HepG2 (cell line): ENCODE data around the gene CD7. TPM values are rescaled to one million over a fixed set of nuclear protein-coding genes. Genes with fewer than 3 reads are reported as not detected.

ENCODE experiments used
- AGO2 ChIP-seq: fragments of 200-400 bp; formaldehyde crosslinking; optimal IDR thresholded peaks from 2 replicates; pipeline ENCODE3; 2017; ENCODE audit warnings: mild to moderate bottlenecking, low read depth, low read length, moderate library complexity
- ARNT2 ChIP-seq: sonication (generic); formaldehyde crosslinking; IDR thresholded peaks from 2 replicates; pipeline ENCODE4 v1.8.0; 2022; ENCODE audit warnings: mild to moderate bottlenecking, low read depth, missing genetic modification reagents, moderate library complexity
- ARNTL ChIP-seq: sonication (generic); formaldehyde crosslinking; IDR thresholded peaks from 2 replicates; pipeline ENCODE4 v1.4.0; 2020; ENCODE audit warnings: mild to moderate bottlenecking, missing genetic modification reagents
- CC2D1A ChIP-seq: sonication (generic); formaldehyde crosslinking; IDR thresholded peaks from 2 replicates; pipeline ENCODE4 v1.8.1; 2023; ENCODE audit warnings: mild to moderate bottlenecking, missing genetic modification reagents
- GLI4 ChIP-seq: sonication (generic); formaldehyde crosslinking; IDR thresholded peaks from 2 replicates; pipeline ENCODE4 v1.5.1; 2020; ENCODE audit warnings: missing genetic modification reagents, mild to moderate bottlenecking, moderate library complexity, borderline replicate concordance
- HNRNPL ChIP-seq: fragments of 200-400 bp; formaldehyde crosslinking; IDR thresholded peaks from 2 replicates; pipeline ENCODE4 v1.6.1; 2017; ENCODE audit warnings: mild to moderate bottlenecking, low read depth, low read length
- KLF6 ChIP-seq: IDR thresholded peaks from 2 replicates; pipeline ENCODE4 v1.8.0; 2016; ENCODE audit warnings: missing biosample characterization, missing genetic modification reagents
- NCOA5 ChIP-seq: sonication (generic); formaldehyde crosslinking; IDR thresholded peaks from 2 replicates; pipeline ENCODE4 v1.4.0; 2020; ENCODE audit warnings: missing genetic modification reagents
- NRL ChIP-seq: sonication (generic); formaldehyde crosslinking; IDR thresholded peaks from 2 replicates; pipeline ENCODE4 v1.5.0; 2020; ENCODE audit warnings: missing genetic modification reagents, mild to moderate bottlenecking, moderate library complexity, borderline replicate concordance
- POLR2AphosphoS2 ChIP-seq: IDR thresholded peaks from 2 replicates; pipeline ENCODE4 v1.6.1; 2011; ENCODE audit warnings: low read depth, low read length, improper control_type of control experiment
- RORA ChIP-seq: sonication (generic); formaldehyde crosslinking; IDR thresholded peaks from 2 replicates; pipeline ENCODE4 v1.5.0; 2020; ENCODE audit warnings: mild to moderate bottlenecking, missing genetic modification reagents, moderate library complexity
- SKI ChIP-seq: fragments of 450-650 bp; IDR thresholded peaks from one replicate; pipeline ENCODE4 v1.6.1; 2018; ENCODE audit warnings: mild to moderate bottlenecking; ENCODE audit not compliant: partially characterized antibody
- SP1 ChIP-seq, 2 experiments: fragments of 450-650 bp in 1 of 2; sonication (generic) in 1 of 2; formaldehyde crosslinking in 1 of 2; IDR thresholded peaks; 2 replicates each; pipeline versions ENCODE4 v1.4.0 to v1.6.1; 2016 to 2020; ENCODE audit warnings: missing genetic modification reagents in 1 of 2
- ZBTB10 ChIP-seq: sonication (generic); formaldehyde crosslinking; IDR thresholded peaks from 2 replicates; pipeline ENCODE4 v1.4.0; 2020; ENCODE audit warnings: missing genetic modification reagents, borderline replicate concordance
- ZNF275 ChIP-seq: sonication (generic); formaldehyde crosslinking; IDR thresholded peaks from 2 replicates; pipeline ENCODE4 v1.8.0; 2022; ENCODE audit warnings: missing genetic modification reagents, mild to moderate bottlenecking, inconsistent platforms, borderline replicate concordance
- ZNF3 ChIP-seq: IDR thresholded peaks from 2 replicates; pipeline ENCODE4 v1.7.0; 2017; ENCODE audit warnings: inconsistent platforms
- ZNF850 ChIP-seq: sonication (generic); formaldehyde crosslinking; conservative IDR thresholded peaks from 2 replicates; pipeline ENCODE4 v1.9.0; 2021; ENCODE audit warnings: mild to moderate bottlenecking, missing genetic modification reagents
- polyA plus RNA-seq, 8 experiments: library from polyadenylated mRNA; depleted of rRNA in 3 of 8; stranded (reverse) in 7 of 8; unstranded in 1 of 8; fragments of >200 nt; fragmentation: Illumina TruSeq in 4 of 8; extraction: Trizol in 4 of 8; gene quantifications; 2 replicates each; pipeline versions ENCODE4 v1.2.1 to v1.2.3, GENCODE V29; 2011 to 2016; ENCODE audit warnings: low read depth in 4 of 8, missing spikeins in 1 of 8, mixed read lengths in 1 of 8; ENCODE audit not compliant: insufficient read depth in 1 of 8
- total RNA-seq, 5 experiments: library from RNA; depleted of rRNA; stranded (reverse); fragments of >200 nt; fragmentation: Illumina TruSeq; extraction: Trizol; gene quantifications; 2 replicates each; pipeline ENCODE4 v1.2.3, GENCODE V29; 2016; ENCODE audit warnings: low read depth in 1 of 5
- TF ChIP-seq, protein P1 (sequence below): IDR thresholded peaks from 2 replicates; pipeline ENCODE4 v1.6.1; 2016; ENCODE audit warnings: low read depth, control low read depth
- TF ChIP-seq, protein P2 (sequence below): sonication (generic); formaldehyde crosslinking; IDR thresholded peaks from 2 replicates; pipeline ENCODE4 v1.5.1; 2020; ENCODE audit warnings: missing genetic modification reagents, mild to moderate bottlenecking, borderline replicate concordance
- TF ChIP-seq, protein P3 (sequence below): sonication (generic); formaldehyde crosslinking; conservative IDR thresholded peaks from 2 replicates; pipeline ENCODE4 v1.4.0; 2020; ENCODE audit warnings: missing genetic modification reagents

Gene CD7
- total and polyA plus RNA-seq, 2 of the 13 experiments (the other 11 are each of a cell fraction or from before 2014, with no cell fraction given): 67.6 to 76.4 TPM

DNA sequence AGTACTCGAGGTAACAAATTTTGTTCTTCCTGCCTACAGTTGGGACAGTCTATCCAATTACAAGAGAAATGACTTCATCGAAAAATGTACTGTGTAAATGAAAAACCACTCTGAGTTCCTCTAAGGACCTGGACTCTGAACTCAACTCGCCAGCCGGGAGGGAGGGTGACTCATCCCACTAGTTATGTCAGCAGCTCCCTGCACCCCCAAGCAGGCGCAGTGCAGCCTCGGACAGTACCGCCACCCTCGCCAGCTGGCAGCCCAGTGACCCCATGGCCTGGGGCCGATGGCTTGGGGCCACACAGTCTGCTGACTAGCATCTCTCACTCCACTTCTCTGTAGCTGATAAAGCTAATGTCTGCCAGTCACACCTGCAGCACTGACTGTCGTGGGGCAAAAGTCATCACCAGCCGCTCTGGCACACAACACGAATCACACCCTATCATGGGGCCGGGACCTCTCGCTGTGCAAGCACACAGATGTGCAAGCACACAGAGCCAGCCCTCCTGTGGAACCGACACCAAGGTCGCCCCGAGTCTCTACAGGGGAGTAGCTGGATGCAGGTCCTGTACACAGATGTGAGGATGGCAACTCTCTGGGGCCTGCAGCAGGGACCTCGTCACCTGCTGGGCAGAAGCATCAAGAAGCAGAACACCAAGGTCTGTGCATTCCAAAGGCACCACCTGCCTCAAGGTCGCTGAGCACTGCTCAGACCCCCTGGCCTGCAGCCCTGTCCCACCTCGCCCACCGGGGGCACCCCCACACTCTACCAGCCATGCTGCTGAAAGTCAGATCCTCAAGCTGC, 49.6 kb downstream of the CD7 start (continued):
- peak; percentile 95 for TF ChIP-seq HNRNPL
- TF ChIP-seq, protein P1, sequence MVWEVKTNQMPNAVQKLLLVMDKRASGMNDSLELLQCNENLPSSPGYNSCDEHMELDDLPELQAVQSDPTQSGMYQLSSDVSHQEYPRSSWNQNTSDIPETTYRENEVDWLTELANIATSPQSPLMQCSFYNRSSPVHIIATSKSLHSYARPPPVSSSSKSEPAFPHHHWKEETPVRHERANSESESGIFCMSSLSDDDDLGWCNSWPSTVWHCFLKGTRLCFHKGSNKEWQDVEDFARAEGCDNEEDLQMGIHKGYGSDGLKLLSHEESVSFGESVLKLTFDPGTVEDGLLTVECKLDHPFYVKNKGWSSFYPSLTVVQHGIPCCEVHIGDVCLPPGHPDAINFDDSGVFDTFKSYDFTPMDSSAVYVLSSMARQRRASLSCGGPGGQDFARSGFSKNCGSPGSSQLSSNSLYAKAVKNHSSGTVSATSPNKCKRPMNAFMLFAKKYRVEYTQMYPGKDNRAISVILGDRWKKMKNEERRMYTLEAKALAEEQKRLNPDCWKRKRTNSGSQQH (CRISPR knock-in tag): no peak; the same call in 1 of the 2 replicates
- TF ChIP-seq NCOA5 (CRISPR knock-in tag): no peak
- TF ChIP-seq, protein P2, sequence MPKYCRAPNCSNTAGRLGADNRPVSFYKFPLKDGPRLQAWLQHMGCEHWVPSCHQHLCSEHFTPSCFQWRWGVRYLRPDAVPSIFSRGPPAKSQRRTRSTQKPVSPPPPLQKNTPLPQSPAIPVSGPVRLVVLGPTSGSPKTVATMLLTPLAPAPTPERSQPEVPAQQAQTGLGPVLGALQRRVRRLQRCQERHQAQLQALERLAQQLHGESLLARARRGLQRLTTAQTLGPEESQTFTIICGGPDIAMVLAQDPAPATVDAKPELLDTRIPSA (CRISPR knock-in tag): no peak
- TF ChIP-seq KLF6 (CRISPR knock-in tag): peak; percentile 92
- TF ChIP-seq POLR2AphosphoS2: peak; percentile 72; the same call in 1 of the 2 replicates
- no peak for TF ChIP-seq RORA (CRISPR knock-in tag)
- TF ChIP-seq SKI: peak; percentile 94
- 0 out of 2 replicates have a peak, but pooled peaks have one; percentile 24 for TF ChIP-seq ZNF850 (CRISPR knock-in tag)
- peak; percentile 91 for TF ChIP-seq AGO2
- no peak for TF ChIP-seq SP1 (IDR thresholded peaks at IDR 0.05)
- TF ChIP-seq SP1 (CRISPR knock-in tag; IDR thresholded peaks at IDR 0.05): peak; percentile 21
- no peak for TF ChIP-seq ZNF3 (CRISPR knock-in tag)
- TF ChIP-seq NRL (CRISPR knock-in tag): 0 out of 2 replicates have a peak, but pooled peaks have one; percentile 63
- TF ChIP-seq ARNT2 (CRISPR knock-in tag): peak; percentile 65; the same call in 1 of the 2 replicates
- 0 out of 2 replicates have a peak, but pooled peaks have one; percentile 43 for TF ChIP-seq GLI4
- TF ChIP-seq ARNTL (CRISPR knock-in tag): peak; percentile 93
- TF ChIP-seq ZBTB10: peak; percentile 99
- peak; percentile 98 for TF ChIP-seq ZNF275
- TF ChIP-seq CC2D1A (CRISPR knock-in tag): no peak
- TF ChIP-seq, protein P3, sequence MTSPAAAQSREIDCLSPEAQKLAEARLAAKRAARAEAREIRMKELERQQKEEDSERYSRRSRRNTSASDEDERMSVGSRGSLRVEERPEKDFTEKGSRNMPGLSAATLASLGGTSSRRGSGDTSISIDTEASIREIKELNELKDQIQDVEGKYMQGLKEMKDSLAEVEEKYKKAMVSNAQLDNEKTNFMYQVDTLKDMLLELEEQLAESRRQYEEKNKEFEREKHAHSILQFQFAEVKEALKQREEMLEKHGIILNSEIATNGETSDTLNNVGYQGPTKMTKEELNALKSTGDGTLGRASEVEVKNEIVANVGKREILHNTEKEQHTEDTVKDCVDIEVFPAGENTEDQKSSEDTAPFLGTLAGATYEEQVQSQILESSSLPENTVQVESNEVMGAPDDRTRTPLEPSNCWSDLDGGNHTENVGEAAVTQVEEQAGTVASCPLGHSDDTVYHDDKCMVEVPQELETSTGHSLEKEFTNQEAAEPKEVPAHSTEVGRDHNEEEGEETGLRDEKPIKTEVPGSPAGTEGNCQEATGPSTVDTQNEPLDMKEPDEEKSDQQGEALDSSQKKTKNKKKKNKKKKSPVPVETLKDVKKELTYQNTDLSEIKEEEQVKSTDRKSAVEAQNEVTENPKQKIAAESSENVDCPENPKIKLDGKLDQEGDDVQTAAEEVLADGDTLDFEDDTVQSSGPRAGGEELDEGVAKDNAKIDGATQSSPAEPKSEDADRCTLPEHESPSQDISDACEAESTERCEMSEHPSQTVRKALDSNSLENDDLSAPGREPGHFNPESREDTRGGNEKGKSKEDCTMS (CRISPR knock-in tag): 0 out of 2 replicates have a peak, but pooled peaks have one; percentile 4
